Esophagus muscularis mucosa (tissue), 4 donors: ENCODE results near the gene PPARG. TPM values are rescaled to one million over a fixed set of nuclear protein-coding genes. Genes with fewer than 3 reads are reported as not detected.

Experiments
- DNase-seq: peaks from one replicate; pipeline ENCODE4 v3.0.0-alpha.2; 2017; ENCODE audit errors: extremely low spot score
- H3K27ac ChIP-seq, 4 donors: fragments of 200-600 bp; sonication (generic); replicated peaks in 1 of 4; 1 replicate in 3 of 4; 2 replicates in 1 of 4; pipeline ENCODE4 v1.5.1; 2016 to 2019; ENCODE audit warnings: mild to moderate bottlenecking in 1 of 4
- H3K27me3 ChIP-seq, 4 donors: fragments of 200-600 bp; sonication (generic); one replicate each; pipeline versions ENCODE4 v1.5.1 to v1.6.0; 2016 to 2019
- H3K36me3 ChIP-seq, 4 donors: fragments of 200-600 bp; sonication (generic); one replicate each; pipeline ENCODE4 v1.5.1; 2016 to 2019
- H3K4me1 ChIP-seq, 4 donors: fragments of 200-600 bp; sonication (generic); one replicate each; pipeline ENCODE4 v1.5.1; 2016 to 2019
- H3K4me3 ChIP-seq, 4 donors: fragments of 200-600 bp; sonication (generic); 1 replicate in 2 of 4; 2 replicates in 2 of 4; pipeline ENCODE4 v1.5.1; 2016 to 2019; ENCODE audit warnings: mild to moderate bottlenecking in 4 of 4, moderate library complexity in 1 of 4
- H3K9me3 ChIP-seq, 4 donors: fragments of 200-600 bp; sonication (generic); 1 replicate in 3 of 4; 2 replicates in 1 of 4; pipeline ENCODE4 v1.5.1; 2016 to 2019
- CTCF ChIP-seq, 3 experiments: fragments of 200-600 bp in 2 of 3; fragments of 450-650 bp in 1 of 3; sonication (generic) in 2 of 3; IDR thresholded peaks; one replicate each; pipeline ENCODE4 v1.5.1; 2017 to 2019; ENCODE audit warnings: antibody characterized with exemption in 3 of 3, mild to moderate bottlenecking in 2 of 3, moderate library complexity in 1 of 3
- EP300 ChIP-seq: sonication (generic); formaldehyde crosslinking; IDR thresholded peaks from one replicate; pipeline ENCODE4 v1.6.1; 2017; ENCODE audit warnings: antibody characterized with exemption
- POLR2A ChIP-seq: fragments of 450-650 bp; IDR thresholded peaks from one replicate; pipeline ENCODE4 v1.6.1; 2017; ENCODE audit warnings: antibody characterized with exemption, moderate library complexity, mild to moderate bottlenecking, low read depth
- POLR2AphosphoS5 ChIP-seq, 2 donors: sonication (generic); formaldehyde crosslinking; IDR thresholded peaks; one replicate each; pipeline ENCODE4 v1.6.1; 2017; ENCODE audit warnings: antibody characterized with exemption in 2 of 2
- WGBS: methylation state at CpG from one replicate; pipeline ENCODE4 v1.1.5; 2018; 5-methylcytosine and 5-hydroxymethylcytosine counted together
- intact Hi-C: fragments of 100-400 bp; cut with DNase I; formaldehyde crosslinking; loops from one replicate; pipeline ENCODE4 v1.15.1; 2023
- total RNA-seq, 4 donors: library from RNA; depleted of rRNA; stranded (reverse); fragments of >200 nt; gene quantifications; one replicate each; pipeline versions ENCODE4 v1.1.0 to v1.2.1, GENCODE V29; 2016

Gene PPARG
- total RNA-seq, 4 donors from 2014 or later = 3.7 to 10.6 (median 8.8) TPM

GRCh38 chr3:12303534-12303933 lies 14.7 kb downstream of the PPARG start:
- no peaks in the 10 kb centered on the region for H3K4me1 ChIP-seq
- no peaks in the 10 kb centered on the region for H3K36me3 ChIP-seq
- DNase-seq = no peak
- H3K4me3 ChIP-seq = no peak overlapping the region
- no peaks in the 10 kb centered on the region for H3K9me3 ChIP-seq
- H3K27me3 ChIP-seq = no peaks in the 10 kb centered on the region
- 86% methylated on average over 2 of the region's 2 CpGs for WGBS
- intact Hi-C loops = no loop called here
- H3K27ac ChIP-seq = no peak overlapping the region
- TF ChIP-seq EP300 = no peak
- TF ChIP-seq POLR2AphosphoS5 (IDR thresholded peaks at IDR 0.05) = no peak
- TF ChIP-seq CTCF (IDR thresholded peaks at IDR 0.05) = no peak
- no peak for TF ChIP-seq POLR2A

- TF ChIP-seq POLR2AphosphoS5 (IDR thresholded peaks at IDR 0.05) = no peak
- TF ChIP-seq CTCF (IDR thresholded peaks at IDR 0.05) = no peak
- no peak for TF ChIP-seq POLR2A
- no peak for TF ChIP-seq EP300
- no peaks in the 10 kb centered on the region for H3K9me3 ChIP-seq
- H3K27me3 ChIP-seq = no peaks in the 10 kb centered on the region
- H3K4me1 ChIP-seq = no peaks in the 10 kb centered on the region
- no peaks in the 10 kb centered on the region for H3K36me3 ChIP-seq
- WGBS = 77% methylated on average over 6 of the region's 6 CpGs
- H3K27ac ChIP-seq = no peak overlapping the region
- no peak for DNase-seq
- intact Hi-C loops = no loop called here
- H3K4me3 ChIP-seq = no peak overlapping the region
These were observed 15.1 kb downstream of the PPARG start for GRCh38 chr3:12303993-12304392.

GRCh38 chr3:12307136-12307535 lies 18.3 kb downstream of the PPARG start:
- Histone ChIP-seq H3K4me1 (no peaks in the 10 kb centered on the region), H3K4me3 (no peak overlapping the region), H3K27ac (no peak overlapping the region), H3K9me3 (no peaks in the 10 kb centered on the region), H3K36me3 (no peaks in the 10 kb centered on the region), H3K27me3 (no peaks in the 10 kb centered on the region)
- intact Hi-C loops = no loop called here
- no peak for DNase-seq
- TF ChIP-seq POLR2A = no peak
- no peak for TF ChIP-seq CTCF (IDR thresholded peaks at IDR 0.05)
- no peak for TF ChIP-seq EP300
- TF ChIP-seq POLR2AphosphoS5 (IDR thresholded peaks at IDR 0.05) = no peak
- WGBS = 35% methylated on average over 2 of the region's 2 CpGs

- no peaks in the 10 kb centered on the region for H3K36me3 ChIP-seq
- H3K4me1 ChIP-seq = no peaks in the 10 kb centered on the region
- intact Hi-C loops = no loop called here
- TF ChIP-seq CTCF (IDR thresholded peaks at IDR 0.05) (no peak), EP300 (no peak), POLR2A (no peak), POLR2AphosphoS5 (IDR thresholded peaks at IDR 0.05) (no peak)
- H3K27ac ChIP-seq = no peak overlapping the region
- DNase-seq = no peak
- no peak overlapping the region for H3K4me3 ChIP-seq
- no peaks in the 10 kb centered on the region for H3K27me3 ChIP-seq
- no peaks in the 10 kb centered on the region for H3K9me3 ChIP-seq
These were observed 19.6 kb downstream of the PPARG start for GRCh38 chr3:12308517-12308916.

GRCh38 chr3:12309716-12310115 lies 20.8 kb downstream of the PPARG start:
- no peak for DNase-seq
- intact Hi-C loops = no loop called here
- no peaks in the 10 kb centered on the region for H3K4me1 ChIP-seq
- H3K4me3 ChIP-seq = no peak overlapping the region
- no peak for TF ChIP-seq CTCF (IDR thresholded peaks at IDR 0.05)
- TF ChIP-seq POLR2A = no peak
- no peak for TF ChIP-seq POLR2AphosphoS5 (IDR thresholded peaks at IDR 0.05)
- TF ChIP-seq EP300 = no peak
- H3K27me3 ChIP-seq = no peaks in the 10 kb centered on the region
- no peaks in the 10 kb centered on the region for H3K9me3 ChIP-seq
- no peak overlapping the region for H3K27ac ChIP-seq
- WGBS = 26% methylated on average over 4 of the region's 4 CpGs
- H3K36me3 ChIP-seq = no peaks in the 10 kb centered on the region
